GM12891 (cell line): ENCODE results near the gene NUDT7.

Source experiments
- POLR2A ChIP-seq: IDR thresholded peaks from 2 replicates; pipeline ENCODE4 v1.6.1; 2011; ENCODE audit warnings: low read depth, low read length, control low read depth
- POLR2AphosphoS5 ChIP-seq: IDR thresholded peaks from 2 replicates; pipeline ENCODE4 v1.6.1; 2011; ENCODE audit warnings: low read depth, low read length, control low read depth
- SPI1 ChIP-seq: IDR thresholded peaks from 2 replicates; pipeline ENCODE4 v1.6.1; 2011; ENCODE audit warnings: low read depth, low read length, control low read depth
- TAF1 ChIP-seq: IDR thresholded peaks from 2 replicates; pipeline ENCODE4 v1.6.1; 2011; ENCODE audit warnings: low read depth, low read length, control low read depth

DNA sequence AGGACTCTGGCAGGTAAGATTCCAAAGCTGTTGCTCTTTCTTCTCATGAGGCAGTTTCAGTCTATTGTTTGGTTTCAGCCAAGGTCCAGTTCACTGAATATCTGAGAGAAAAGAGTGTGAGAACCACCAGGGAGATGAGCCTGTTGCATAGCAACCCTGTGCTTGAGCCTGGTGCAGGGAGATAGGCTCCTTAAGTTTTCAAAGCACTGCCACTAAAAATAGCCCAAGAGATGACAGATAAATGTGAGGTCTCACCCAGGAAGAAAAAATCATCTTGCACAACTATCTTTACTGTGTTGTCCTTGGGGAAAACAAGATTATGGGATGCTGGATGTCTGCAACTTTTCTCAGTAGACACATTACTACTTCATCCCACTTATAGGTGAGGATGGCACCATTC is 26.2 kb upstream of the NUDT7 start:
- TF ChIP-seq POLR2AphosphoS5 = no peak
- no peak for TF ChIP-seq POLR2A
- TF ChIP-seq TAF1 = no peak
- TF ChIP-seq SPI1 = no peak
